GM21526 (cell line): ENCODE measurements around the gene ZNF420.

Source experiments
- ATAC-seq: cut with Tn5 transposase; IDR thresholded peaks from one replicate; pipeline ENCODE4 v1.9.1; 2021; ENCODE audit warnings: moderate library complexity; ENCODE audit not compliant: unreplicated experiment, low FRiP score

The ZNF420 gene

GRCh38 chr19:37128821-37129177 is 50.6 kb downstream of the ZNF420 start:
- no peak for ATAC-seq

- ATAC-seq: no peak
These were observed 57.9 kb downstream of the ZNF420 start for GRCh38 chr19:37136111-37136510.

DNA sequence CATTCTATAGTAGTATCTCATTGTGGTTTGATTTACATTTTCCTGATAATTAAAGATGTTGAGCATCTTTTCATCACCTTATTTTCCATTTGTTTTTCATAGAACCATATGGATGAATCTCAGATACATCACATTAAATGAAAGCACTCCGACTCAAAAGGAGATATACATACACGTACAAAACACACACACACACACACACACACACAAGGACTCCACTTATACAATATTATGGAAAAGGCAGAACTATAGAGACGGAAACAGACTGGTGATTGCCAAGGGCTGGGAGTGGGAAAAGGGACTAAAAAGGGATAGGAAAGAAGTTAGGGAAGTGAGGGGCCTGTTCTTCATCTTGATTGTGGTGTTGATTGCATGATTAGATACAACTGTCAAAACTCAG is 70.0 kb downstream of the ZNF420 start:
- ATAC-seq: no peak

DNA sequence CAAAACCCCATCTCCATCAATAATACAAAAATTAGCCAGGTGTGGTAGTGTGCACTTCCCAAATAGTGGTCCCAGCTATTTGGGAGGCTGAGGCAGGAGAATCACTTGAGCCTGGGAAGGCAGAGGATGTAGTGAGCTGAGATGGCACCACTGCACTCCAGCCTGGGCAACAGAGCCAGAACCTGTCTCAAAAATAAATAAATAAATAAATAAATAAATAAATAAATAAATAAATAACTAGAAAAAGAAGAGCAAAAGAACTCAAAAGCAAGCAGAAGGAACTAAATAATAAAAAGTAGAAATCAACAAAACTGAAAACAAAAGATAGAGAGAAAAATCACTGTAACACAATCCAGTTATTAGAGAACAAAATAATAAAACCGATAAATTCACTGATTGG is 81.9 kb downstream of the ZNF420 start:
- ATAC-seq: no peak

DNA sequence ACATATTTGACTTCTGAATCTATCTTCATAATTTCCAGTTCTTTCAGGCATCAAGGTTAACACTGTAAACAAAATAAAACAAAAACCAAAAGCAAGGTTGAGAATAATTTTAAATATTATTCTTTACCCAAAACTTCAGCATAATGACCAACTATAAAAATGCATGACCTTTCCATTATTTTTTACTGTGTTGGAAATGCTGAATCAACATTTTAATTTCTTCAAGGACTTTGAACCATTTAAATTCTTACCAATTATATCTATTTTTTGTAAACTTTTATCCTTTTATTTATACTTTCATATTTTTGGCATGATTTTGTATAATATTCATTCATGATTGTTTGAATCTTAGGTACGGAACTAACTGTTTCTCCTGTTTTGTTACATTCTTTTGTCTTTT is 87.4 kb downstream of the ZNF420 start:
- ATAC-seq: no peak

- ATAC-seq: peak; percentile 94
These were observed 94.4 kb downstream of the ZNF420 start, which contains the start of gene ZNF585A for GRCh38 chr19:37172368-37173366. TSS of gene ZNF585A (minus strand) at chr19:37172695. CDS start at chr19:37169910, 2,785 bp downstream.
